ENCODE measurements around the gene TSPAN9. TPM values are rescaled to one million over a fixed set of nuclear protein-coding genes. Genes with fewer than 3 reads are reported as not detected.

TSPAN9 gene
- polyA plus RNA-seq, 3 donors = 0.15 to 0.34 (median 0.25) TPM

GRCh38 chr12:3193755-3194154, 116.6 kb downstream of the TSPAN9 start:
- Mint-ChIP-seq H3K27ac (no peak overlapping the region), H3K36me3 (no peaks in the 10 kb centered on the region), H3K9me3 (no peaks in the 10 kb centered on the region), H3K27me3 (ENCODE audit: low read depth in 3 of 3) (peaks cover 25 to 47% (median 41%) of the 10 kb centered on the region in 3 donors), H3K4me1 (no peaks in the 10 kb centered on the region), H3K4me3 (no peak overlapping the region)
- no peak for DNase-seq
- Histone ChIP-seq H4K20me1 (ENCODE audit: insufficient read depth, low read length) (no peaks in the 10 kb centered on the region), H3K4me1 (ENCODE audit: control insufficient read depth in 1 of 2, insufficient read depth in 2 of 2, low read length in 2 of 2) (no peaks in the 10 kb centered on the region), H3K9ac (ENCODE audit: insufficient read depth, low read length, poor library complexity, severe bottlenecking) (no peak overlapping the region), H3K4me2 (replicated peaks; ENCODE audit: extremely low read depth, low read length, poor library complexity, severe bottlenecking) (no peak overlapping the region), H3K36me3 (replicated peaks in 1 of 2; ENCODE audit: control insufficient read depth in 1 of 2, insufficient read depth in 2 of 2, low read length in 2 of 2) (no peaks in the 10 kb centered on the region), H3K27ac (ENCODE audit: low read depth in 1 of 2, low read length in 2 of 2) (no peak overlapping the region), H3K79me2 (ENCODE audit: insufficient read depth, low read length) (no peaks in the 10 kb centered on the region), H2AFZ (ENCODE audit: insufficient read depth, low read depth, low read length, poor library complexity, severe bottlenecking) (no peak overlapping the region), H3K4me3 (replicated peaks in 1 of 3; ENCODE audit: low read depth in 2 of 3, low read length in 3 of 3) (no peak overlapping the region), H3K9me3 (replicated peaks in 1 of 2; ENCODE audit: control insufficient read depth in 1 of 2, insufficient read depth in 1 of 2, low read length in 2 of 2) (no peaks in the 10 kb centered on the region), H3K27me3 (ENCODE audit: control insufficient read depth in 2 of 2, insufficient read depth in 2 of 2, low read length in 2 of 2) (peaks cover 0 to 6% of the 10 kb centered on the region in 2 donors)
- 81% methylated on average over 2 of the region's 5 CpGs for WGBS (ENCODE audit: insufficient coverage)
- intact Hi-C loops (cut with micrococcal nuclease) = no loop called here
- TF ChIP-seq, protein P1, sequence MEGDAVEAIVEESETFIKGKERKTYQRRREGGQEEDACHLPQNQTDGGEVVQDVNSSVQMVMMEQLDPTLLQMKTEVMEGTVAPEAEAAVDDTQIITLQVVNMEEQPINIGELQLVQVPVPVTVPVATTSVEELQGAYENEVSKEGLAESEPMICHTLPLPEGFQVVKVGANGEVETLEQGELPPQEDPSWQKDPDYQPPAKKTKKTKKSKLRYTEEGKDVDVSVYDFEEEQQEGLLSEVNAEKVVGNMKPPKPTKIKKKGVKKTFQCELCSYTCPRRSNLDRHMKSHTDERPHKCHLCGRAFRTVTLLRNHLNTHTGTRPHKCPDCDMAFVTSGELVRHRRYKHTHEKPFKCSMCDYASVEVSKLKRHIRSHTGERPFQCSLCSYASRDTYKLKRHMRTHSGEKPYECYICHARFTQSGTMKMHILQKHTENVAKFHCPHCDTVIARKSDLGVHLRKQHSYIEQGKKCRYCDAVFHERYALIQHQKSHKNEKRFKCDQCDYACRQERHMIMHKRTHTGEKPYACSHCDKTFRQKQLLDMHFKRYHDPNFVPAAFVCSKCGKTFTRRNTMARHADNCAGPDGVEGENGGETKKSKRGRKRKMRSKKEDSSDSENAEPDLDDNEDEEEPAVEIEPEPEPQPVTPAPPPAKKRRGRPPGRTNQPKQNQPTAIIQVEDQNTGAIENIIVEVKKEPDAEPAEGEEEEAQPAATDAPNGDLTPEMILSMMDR (IDR thresholded peaks at IDR 0.05) = no peak

DNA sequence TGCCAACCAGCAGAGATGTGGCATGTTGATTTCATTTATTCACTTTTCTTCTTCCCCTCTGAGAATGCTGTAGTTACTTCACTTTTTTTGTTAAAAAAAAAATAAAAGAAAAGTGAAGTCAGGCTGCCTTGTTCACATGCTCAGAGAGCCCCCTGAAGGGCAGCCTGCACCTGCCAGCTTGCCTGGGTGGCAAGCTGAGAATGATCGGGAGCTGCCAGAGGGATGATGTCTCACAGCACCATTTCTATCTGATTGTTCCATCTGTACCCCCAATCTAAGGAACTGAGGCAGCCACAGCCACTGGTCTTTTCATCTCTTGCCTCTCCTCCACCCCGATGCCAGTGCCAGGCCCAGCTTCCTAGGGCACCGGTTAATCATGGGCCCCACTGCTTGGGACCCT, 118.2 kb downstream of the TSPAN9 start:
- no peaks in the 10 kb centered on the region for H4K20me1 ChIP-seq (ENCODE audit: insufficient read depth, low read length)
- no peak overlapping the region for H3K9ac ChIP-seq (ENCODE audit: insufficient read depth, low read length, poor library complexity, severe bottlenecking)
- no peak overlapping the region for H3K27ac Mint-ChIP-seq
- H3K4me1 ChIP-seq (ENCODE audit: control insufficient read depth in 1 of 2, insufficient read depth in 2 of 2, low read length in 2 of 2) = peaks cover 0 to 9% of the 10 kb centered on the region in 2 donors
- intact Hi-C loops (cut with micrococcal nuclease) = no loop called here
- no peak overlapping the region for H3K4me2 ChIP-seq (replicated peaks; ENCODE audit: extremely low read depth, low read length, poor library complexity, severe bottlenecking)
- H3K27ac ChIP-seq (ENCODE audit: low read depth in 1 of 2, low read length in 2 of 2) = no peak overlapping the region
- H3K4me3 Mint-ChIP-seq = no peak overlapping the region
- peaks cover 33 to 53% (median 44%) of the 10 kb centered on the region in 3 donors for H3K27me3 Mint-ChIP-seq (ENCODE audit: low read depth in 3 of 3)
- TF ChIP-seq, protein P1 (IDR thresholded peaks at IDR 0.05) = no peak
- no peak overlapping the region for H2AFZ ChIP-seq (ENCODE audit: insufficient read depth, low read depth, low read length, poor library complexity, severe bottlenecking)
- 83% methylated on average over 3 of the region's 3 CpGs for WGBS (ENCODE audit: insufficient coverage)
- no peaks in the 10 kb centered on the region for H3K79me2 ChIP-seq (ENCODE audit: insufficient read depth, low read length)
- H3K4me3 ChIP-seq (replicated peaks in 1 of 3; ENCODE audit: low read depth in 2 of 3, low read length in 3 of 3) = no peak overlapping the region
- no peak for DNase-seq
- peaks cover 0 to 4% (median 0%) of the 10 kb centered on the region in 7 donors for H3K9me3 Mint-ChIP-seq
- H3K4me1 Mint-ChIP-seq = peaks cover 7% of the 10 kb centered on the region
- H3K36me3 ChIP-seq (replicated peaks in 1 of 2; ENCODE audit: control insufficient read depth in 1 of 2, insufficient read depth in 2 of 2, low read length in 2 of 2) = no peaks in the 10 kb centered on the region
- peaks cover 11 to 19% of the 10 kb centered on the region in 2 donors for H3K27me3 ChIP-seq (ENCODE audit: control insufficient read depth in 2 of 2, insufficient read depth in 2 of 2, low read length in 2 of 2)
- no peaks in the 10 kb centered on the region for H3K36me3 Mint-ChIP-seq
- no peaks in the 10 kb centered on the region for H3K9me3 ChIP-seq (replicated peaks in 1 of 2; ENCODE audit: control insufficient read depth in 1 of 2, insufficient read depth in 1 of 2, low read length in 2 of 2)
